DOHH2 (cell line): Measurements from ENCODE around the gene VEGFC.

Experiments
- CTCF ChIP-seq: fragments of 200-600 bp; sonication (generic); IDR thresholded peaks from one replicate; pipeline ENCODE4 v1.5.1; 2014; ENCODE audit warnings: antibody characterized with exemption, mild to moderate bottlenecking, low read depth, low read length; ENCODE audit not compliant: poor library complexity, severe bottlenecking
- EZH2phosphoT487 ChIP-seq: fragments of 200-600 bp; sonication (generic); IDR thresholded peaks from 2 replicates; pipeline ENCODE4 v1.6.1; 2017; ENCODE audit warnings: borderline replicate concordance, mild to moderate bottlenecking, antibody characterized with exemption, low read length, moderate library complexity, mixed read lengths

- no peak for TF ChIP-seq CTCF
- no peak for TF ChIP-seq EZH2phosphoT487
These were observed 63.2 kb downstream of the VEGFC start for GRCh38 chr4:176729489-176729888.
